CD4-positive, alpha-beta T cell treated with Interleukin-6 for 4 hours (primary cell): ENCODE data around the gene ZNF282.

ENCODE experiments used
- DNase-seq: peaks from one replicate; pipeline ENCODE4 v3.0.0-alpha.2; 2020; ENCODE audit warnings: mixed read lengths

Gene ZNF282

GRCh38 chr7:149194799-149195179 lies 557 bp upstream of the ZNF282 start:
- DNase-seq = no peak

DNA sequence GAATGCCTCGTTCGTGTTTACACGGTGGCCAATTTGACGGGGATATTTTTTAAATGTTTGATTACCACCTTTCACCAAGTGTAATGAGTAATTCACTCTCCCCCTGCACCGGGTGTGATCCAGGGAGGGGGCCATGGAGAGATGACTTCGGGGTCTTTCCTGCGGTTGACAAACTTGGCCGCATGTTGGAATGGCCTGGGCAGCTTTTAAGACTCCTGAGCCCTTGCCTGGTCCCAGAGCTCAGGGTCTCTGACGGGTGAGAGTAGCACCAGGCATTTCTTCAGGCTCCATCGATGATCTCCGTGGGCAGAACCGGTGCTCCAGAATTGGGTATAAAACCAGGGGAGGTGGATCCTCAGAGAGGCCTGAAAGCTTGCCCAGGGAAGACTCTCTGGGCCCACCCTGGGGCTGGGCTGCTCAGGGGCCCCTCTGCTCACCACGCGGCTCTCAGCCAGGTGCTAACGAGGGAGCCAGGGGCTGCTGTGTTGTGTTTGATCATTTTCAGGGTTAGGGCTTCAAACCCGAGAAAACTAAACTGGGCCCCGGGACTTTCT lies 882 bp downstream of the ZNF282 start:
- DNase-seq = peak; percentile 6

- peak; percentile 8 for DNase-seq
Observed at GRCh38 chr7:149196705-149197171, 1.4 kb downstream of the ZNF282 start.

- DNase-seq = no peak
Observed at GRCh38 chr7:149197675-149198074, 2.3 kb downstream of the ZNF282 start.

DNA sequence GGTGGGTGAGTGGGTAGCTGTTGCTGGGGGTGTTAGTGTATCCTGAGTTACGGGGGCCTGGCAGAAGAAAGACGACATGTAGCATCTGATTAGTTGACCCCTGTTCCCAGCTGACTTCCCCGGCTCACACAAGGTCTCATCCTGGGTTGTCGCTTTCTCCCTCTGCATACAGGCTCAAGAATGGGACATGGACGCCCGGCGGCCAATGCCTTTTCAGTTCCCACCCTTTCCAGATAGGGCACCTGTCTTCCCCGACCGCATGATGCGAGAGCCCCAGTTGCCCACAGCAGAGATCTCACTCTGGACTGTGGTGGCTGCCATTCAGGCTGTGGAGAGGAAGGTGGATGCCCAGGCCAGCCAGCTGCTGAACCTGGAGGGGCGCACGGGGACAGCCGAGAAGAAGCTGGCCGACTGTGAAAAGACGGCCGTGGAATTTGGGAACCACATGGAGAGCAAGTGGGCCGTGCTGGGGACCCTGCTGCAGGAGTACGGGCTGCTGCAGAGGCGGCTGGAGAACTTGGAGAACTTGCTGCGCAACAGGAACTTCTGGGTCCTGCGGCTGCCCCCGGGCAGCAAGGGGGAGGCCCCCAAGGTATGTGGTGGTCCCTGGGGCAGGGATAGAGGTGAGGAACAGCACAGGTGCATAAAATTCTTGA lies 2.9 kb downstream of the ZNF282 start:
- no peak for DNase-seq

DNA sequence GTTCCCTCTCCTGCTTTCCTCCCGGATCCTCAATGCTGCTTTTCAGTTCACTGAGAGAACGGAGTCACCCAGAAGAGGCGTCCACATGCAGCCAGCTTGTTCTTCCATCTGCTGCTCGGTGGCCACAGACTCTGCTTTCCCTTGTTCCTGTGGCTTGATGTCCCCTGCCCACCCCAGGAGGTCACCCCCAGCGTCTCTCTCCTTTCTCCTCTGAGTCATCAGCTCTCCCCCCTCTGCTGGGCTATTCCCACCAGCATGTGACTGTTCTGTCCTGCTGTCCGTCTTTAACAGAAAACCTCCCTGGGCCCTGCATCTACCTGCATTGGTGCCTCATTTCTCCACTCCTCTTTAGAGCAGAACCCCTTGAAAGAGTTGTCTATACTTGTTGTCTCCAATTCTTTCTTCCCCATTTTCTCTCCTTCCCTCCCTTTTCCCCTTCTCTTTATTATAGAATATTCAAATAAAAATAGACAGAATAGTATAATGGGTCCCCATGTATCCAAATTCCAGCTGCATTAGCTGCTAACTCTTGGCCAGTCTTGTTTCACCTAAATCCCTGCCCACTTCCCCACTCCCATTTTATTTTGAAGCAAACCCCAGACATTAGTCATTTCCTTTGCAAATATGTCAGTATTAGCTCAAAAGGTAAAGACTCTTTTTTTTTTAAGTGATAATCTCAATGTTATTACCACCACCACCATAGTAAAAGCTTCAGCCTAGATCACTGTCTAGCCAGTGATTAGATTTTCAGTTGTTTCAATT lies 4.1 kb downstream of the ZNF282 start:
- no peak for DNase-seq

DNA sequence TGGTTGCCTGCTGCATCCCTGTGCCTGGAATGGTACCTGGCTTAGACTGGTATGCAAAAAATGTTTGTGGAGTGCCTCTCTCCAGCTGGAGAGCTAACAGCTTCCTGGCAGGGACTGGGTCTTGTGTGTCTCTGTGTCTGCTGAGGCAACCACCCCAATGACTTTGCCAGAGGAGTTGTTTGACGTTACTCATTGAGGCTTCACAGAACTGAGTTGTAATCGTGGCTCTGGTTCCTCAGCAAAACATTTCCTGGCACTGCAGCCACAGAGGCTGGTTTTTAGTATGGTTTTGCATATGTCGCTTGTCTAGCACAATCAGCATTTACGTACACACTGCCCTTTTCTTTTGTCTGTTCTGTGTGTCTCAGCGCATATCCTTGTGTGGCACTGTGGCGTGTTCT lies 7.5 kb downstream of the ZNF282 start:
- DNase-seq = no peak

- DNase-seq = no peak
Observed at GRCh38 chr7:149205690-149206381, 10.5 kb downstream of the ZNF282 start.

GRCh38 chr7:149207324-149208035 lies 12.1 kb downstream of the ZNF282 start:
- DNase-seq = no peak

DNA sequence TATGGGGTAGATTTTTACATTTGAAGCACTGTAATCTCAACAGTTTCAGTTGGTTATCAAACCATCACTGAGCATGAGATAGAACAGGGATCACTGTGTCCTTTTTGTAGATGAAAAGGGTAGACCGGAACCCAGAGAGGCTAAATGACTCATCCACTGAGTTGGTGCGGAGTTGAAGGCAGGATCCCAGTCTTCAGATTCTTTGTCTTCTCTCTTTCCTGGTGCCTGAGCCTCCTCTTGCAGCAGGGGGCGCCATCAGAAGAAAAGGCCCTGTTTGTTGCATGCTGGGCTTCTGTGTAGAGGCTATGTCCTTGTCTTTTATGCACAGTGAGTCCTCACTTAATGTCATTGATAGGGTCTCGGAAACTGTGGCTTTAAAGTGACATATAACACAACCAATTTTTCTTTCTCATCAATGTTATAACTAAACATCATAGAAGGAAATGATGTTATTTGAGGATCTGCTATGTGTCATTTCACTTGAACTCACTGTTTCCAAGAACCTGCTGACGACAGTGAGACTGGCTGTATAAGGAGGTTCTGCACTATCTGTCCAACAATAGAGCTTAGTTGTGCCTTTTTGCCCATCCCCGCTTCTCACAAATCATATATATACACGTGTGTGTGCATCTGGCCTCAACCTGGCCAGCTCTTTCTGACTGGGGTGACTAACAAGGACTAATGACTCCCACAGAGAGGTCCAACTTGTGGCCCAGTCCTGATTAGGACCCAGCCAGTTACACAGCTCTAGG lies 14.3 kb downstream of the ZNF282 start:
- peak; percentile 62 for DNase-seq

- DNase-seq = no peak
Observed at GRCh38 chr7:149210551-149210950, 15.2 kb downstream of the ZNF282 start.

- DNase-seq = no peak
Observed at GRCh38 chr7:149214020-149214720, 18.8 kb downstream of the ZNF282 start.

GRCh38 chr7:149216402-149216801 lies 21.1 kb downstream of the ZNF282 start:
- DNase-seq = no peak

DNA sequence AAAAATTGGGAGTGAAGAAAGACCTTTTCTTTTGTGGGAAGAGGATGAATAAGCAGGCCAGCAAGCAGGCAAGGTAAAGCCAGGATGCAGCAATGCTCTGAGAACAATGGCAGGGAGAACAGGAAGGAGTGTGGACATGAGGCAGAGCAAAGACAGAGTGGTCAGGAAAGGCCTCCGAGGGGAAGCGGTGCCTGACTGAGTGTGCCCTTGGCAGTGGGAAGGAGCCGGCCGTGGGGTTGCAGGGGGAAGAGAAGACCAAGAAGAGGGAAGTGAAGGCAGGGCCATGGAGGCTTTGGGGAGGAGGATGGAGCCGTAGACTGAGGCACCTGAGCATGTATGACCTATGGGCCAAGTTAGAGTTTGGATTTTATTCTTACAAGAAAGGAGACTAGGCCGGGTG lies 22.2 kb downstream of the ZNF282 start:
- DNase-seq = no peak

DNA sequence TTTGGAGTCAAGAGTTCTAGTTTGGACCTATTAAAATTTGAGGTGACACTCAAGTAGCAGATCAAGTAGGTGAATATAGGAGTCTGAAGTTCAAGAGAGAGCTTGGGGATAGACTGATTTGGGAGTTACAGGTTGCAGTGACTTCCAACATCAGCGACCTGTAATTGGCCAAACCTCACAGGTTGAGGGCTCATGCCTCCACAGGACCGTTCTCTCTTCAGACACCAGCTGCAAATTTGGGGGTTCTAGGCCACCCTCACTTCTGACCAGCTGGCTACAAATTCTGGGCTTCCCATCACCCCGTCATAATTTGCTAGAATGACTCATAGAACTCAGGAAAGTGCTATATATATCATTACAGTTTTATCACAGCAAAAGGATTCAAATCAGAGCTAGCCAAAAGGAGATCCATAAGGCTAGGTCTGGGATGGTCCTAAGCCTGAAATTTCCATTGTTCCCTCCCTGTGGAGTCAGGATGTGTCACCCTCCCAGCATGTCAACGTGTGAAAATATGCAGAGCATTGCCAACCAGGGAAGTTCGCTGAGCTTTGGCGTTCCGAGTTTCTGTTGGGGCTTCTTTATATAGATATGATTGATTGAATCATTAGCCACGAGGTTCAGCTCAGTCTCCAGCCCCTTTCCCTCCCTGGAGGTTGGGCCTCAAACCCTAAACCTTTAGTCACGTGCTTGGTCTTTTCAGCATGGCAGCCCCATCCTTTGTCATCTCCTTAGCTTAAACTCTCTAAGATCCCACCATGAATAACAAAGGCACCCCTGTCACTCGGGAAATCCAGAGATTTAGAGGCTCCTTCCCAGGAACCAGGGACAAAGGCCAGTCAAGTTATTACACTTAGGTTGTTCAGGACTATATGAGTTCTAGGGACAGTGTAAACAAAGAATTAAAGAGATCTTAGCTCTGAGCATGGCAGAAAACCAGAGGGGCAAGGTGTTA lies 23.4 kb downstream of the ZNF282 start:
- DNase-seq = no peak

- no peak for DNase-seq
Observed at GRCh38 chr7:149220534-149220933, 25.2 kb downstream of the ZNF282 start.

DNA sequence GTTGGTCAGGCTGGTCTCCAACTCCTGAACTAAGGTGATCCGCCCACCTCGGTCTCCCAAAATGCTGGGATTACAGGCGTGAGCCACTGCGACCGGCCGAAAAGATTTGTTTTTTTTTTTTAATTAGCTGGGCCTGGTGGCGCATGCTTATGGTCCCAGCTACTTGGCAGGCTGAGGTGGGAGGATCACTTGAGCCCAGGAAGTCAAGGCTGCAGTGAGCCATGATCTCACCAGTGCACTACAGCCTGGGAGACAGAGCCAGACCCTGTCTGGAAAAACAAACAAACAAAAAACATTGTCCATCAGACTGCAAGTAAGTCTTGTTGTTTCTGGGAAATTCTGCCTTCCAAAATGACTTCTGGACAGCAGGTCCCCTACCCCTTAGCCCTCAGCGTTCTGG lies 27.8 kb downstream of the ZNF282 start:
- DNase-seq = no peak

- no peak for DNase-seq
Observed at GRCh38 chr7:149223761-149224160, 28.4 kb downstream of the ZNF282 start.

GRCh38 chr7:149224352-149224751 lies 29.0 kb downstream of the ZNF282 start:
- DNase-seq = no peak

DNA sequence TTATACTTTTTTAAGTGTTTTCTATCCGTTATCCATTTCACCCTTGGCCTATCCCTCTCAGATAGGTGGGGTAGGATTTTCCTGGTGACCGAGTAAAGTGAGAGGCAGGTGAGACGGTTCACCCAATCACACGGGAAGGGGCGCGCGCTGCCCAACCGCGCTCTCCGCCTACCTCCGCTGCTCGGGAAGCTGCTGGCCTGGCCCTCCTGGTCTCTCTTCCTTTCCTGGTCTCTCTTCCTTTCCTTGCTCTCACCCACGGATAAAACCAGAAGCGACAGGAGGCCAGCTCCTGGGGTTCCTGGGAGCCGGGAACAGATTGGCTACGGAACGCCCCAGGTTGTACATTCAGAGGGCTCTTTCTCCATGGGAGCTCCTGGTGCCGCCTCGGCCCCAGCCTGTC lies 29.8 kb downstream of the ZNF282 start:
- DNase-seq = no peak
